ENCODE measurements around the gene GSDME. TPM values are rescaled to one million over a fixed set of nuclear protein-coding genes. Genes with fewer than 3 reads are reported as not detected.

The GSDME gene
- total and polyA plus RNA-seq, 9 donors, result 14.3 to 37.0 (median 29.2) TPM

DNA sequence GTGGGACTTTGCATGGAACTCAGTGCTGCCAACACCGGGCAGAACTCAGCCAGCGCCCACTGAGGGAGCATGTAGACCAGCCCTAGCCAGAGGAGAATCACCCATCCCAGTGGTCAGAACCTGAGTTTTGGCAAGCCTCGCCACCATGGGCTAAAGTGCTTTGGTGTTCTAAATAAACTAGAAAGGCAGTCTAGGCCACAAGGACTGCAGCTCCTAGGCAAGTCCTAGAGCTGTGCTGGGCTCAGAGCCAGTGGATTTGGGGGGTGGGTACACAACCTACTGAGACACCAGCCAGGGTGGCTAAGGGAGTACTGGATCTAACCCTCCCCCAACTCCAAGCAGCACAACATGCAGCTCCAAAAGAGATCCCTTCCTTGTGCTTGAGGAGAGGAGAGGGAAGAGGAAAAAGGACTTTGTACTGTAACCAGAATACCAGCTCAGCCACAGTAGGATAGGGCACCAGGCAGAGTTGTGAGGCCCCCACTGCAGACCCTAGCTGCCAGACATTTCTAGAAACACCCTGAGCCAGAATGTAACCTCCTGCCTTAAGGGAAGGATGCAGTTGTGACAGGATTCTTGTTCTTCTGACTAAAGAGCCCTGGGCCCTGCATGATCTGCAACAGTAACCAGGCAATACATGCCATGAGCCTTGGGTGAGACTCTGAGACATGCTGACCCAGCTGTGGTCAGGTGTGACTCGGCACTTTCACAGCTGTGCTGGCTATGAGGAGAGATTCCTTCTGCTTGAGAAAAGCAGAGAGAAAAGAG lies 24.4 kb downstream of the GSDME start:
- Histone ChIP-seq H3K9me3 (no peaks in the 10 kb centered on the region), H3K4me1 (ENCODE audit: insufficient read depth) (peaks cover 4% of the 10 kb centered on the region), H3K4me3 (no peak overlapping the region), H3K27ac (no peak overlapping the region), H3K27me3 (no peaks in the 10 kb centered on the region), H3K36me3 (no peaks in the 10 kb centered on the region)
- intact Hi-C loops (cut with DNase I), result no loop called here
- TF ChIP-seq, protein P1, sequence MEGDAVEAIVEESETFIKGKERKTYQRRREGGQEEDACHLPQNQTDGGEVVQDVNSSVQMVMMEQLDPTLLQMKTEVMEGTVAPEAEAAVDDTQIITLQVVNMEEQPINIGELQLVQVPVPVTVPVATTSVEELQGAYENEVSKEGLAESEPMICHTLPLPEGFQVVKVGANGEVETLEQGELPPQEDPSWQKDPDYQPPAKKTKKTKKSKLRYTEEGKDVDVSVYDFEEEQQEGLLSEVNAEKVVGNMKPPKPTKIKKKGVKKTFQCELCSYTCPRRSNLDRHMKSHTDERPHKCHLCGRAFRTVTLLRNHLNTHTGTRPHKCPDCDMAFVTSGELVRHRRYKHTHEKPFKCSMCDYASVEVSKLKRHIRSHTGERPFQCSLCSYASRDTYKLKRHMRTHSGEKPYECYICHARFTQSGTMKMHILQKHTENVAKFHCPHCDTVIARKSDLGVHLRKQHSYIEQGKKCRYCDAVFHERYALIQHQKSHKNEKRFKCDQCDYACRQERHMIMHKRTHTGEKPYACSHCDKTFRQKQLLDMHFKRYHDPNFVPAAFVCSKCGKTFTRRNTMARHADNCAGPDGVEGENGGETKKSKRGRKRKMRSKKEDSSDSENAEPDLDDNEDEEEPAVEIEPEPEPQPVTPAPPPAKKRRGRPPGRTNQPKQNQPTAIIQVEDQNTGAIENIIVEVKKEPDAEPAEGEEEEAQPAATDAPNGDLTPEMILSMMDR (IDR thresholded peaks at IDR 0.05), result no peak
- TF ChIP-seq POLR2A (IDR thresholded peaks at IDR 0.05) (no peak), EP300 (IDR thresholded peaks at IDR 0.05) (no peak)
- WGBS, 3 donors, result 86 to 97% (median 93%) methylated on average over 4 of the region's 4 CpGs
- DNase-seq, result no peak

DNA sequence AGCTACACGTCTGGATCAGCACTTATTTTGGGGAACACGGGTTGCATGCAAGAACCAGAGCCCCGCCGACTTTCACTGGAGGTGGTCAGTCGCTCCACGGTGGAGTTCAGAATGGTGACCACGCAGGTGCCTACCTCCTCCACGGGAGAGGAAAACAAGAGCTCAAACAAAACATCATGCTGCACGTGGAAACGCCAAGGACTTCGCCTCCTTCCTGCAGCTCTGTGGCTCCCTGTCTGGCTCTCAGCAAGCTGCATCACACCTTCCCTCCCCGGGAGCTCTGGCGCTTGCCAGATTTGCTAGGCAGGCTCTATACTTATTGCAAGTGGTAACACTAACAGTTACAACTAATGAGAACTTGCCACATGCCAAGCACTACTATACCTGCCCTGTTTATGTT lies 26.0 kb downstream of the GSDME start:
- no peak for TF ChIP-seq EP300 (IDR thresholded peaks at IDR 0.05)
- TF ChIP-seq POLR2A (IDR thresholded peaks at IDR 0.05), result no peak
- TF ChIP-seq, protein P1 (IDR thresholded peaks at IDR 0.05), result no peak
- no peak overlapping the region for H3K4me3 ChIP-seq
- intact Hi-C loops (cut with DNase I), result no loop called here

DNA sequence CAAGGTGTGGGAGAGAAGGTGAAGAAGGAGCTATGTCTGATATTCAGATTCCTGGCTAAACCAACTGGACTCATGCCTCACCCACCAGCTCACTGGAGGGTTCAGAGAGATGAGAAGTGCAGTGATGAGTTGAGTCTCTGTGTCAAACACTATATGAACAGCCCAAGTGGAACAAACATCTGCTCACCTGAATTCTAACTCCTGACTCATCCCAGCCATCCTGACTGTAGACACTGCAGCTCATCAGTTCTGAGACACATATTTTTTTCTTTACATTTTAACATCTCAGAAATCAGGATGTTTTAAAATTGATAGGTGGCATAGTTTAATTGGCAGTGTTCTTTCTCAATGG lies 27.3 kb downstream of the GSDME start:
- Histone ChIP-seq H3K36me3 (no peaks in the 10 kb centered on the region), H3K4me3 (no peak overlapping the region), H3K27me3 (no peaks in the 10 kb centered on the region), H3K27ac (no peak overlapping the region), H3K9me3 (no peaks in the 10 kb centered on the region), H3K4me1 (ENCODE audit: insufficient read depth) (peaks cover 4% of the 10 kb centered on the region)
- no peak for DNase-seq
- intact Hi-C loops (cut with DNase I), result no loop called here
- TF ChIP-seq, protein P1 (IDR thresholded peaks at IDR 0.05), result no peak
- TF ChIP-seq POLR2A (IDR thresholded peaks at IDR 0.05) (no peak), EP300 (IDR thresholded peaks at IDR 0.05) (no peak)

More for the DNA sequence above, 26.0 kb downstream of the GSDME start:
- WGBS, 3 donors, result 92 to 95% (median 93%) methylated on average over 13 of the region's 13 CpGs
- no peak for DNase-seq
- H3K4me1 ChIP-seq (ENCODE audit: insufficient read depth), result peaks cover 4% of the 10 kb centered on the region
- H3K27me3 ChIP-seq, result no peaks in the 10 kb centered on the region
- H3K27ac ChIP-seq, result no peak overlapping the region
- H3K36me3 ChIP-seq, result no peaks in the 10 kb centered on the region
- H3K9me3 ChIP-seq, result no peaks in the 10 kb centered on the region

DNA sequence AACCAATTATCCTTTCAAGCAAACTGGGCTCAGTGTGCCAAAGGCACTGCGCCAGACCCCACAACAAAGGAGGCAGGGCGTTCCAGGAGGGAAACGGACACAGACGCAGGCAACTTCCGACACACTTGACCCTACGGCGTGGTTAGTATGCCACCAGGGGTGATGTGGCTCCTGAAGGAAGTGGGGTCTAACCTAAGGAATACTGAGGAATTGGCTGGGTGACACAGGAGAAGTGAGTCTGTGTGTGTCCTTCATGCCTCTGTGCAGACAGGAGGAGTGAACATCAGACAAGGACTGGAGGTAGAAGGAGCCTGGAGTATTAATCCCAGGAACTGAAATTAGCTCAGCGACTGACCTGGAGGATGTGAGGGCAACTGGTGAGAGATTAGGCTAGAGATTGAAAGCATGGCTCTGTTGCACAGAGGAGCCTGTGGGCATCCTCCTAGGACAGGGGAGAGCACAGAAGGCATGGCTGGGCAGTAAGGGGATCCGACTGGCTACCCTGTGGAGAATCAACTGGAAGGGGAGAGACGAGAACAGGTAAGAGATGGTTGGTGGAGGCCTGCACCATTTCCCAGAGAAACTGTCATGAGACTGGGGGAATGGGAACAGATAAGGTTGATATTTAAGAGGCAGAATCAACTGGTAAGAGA lies 27.8 kb downstream of the GSDME start:
- Histone ChIP-seq H3K36me3 (no peaks in the 10 kb centered on the region), H3K9me3 (no peaks in the 10 kb centered on the region), H3K4me1 (ENCODE audit: insufficient read depth) (peaks cover 4% of the 10 kb centered on the region), H3K4me3 (no peak overlapping the region), H3K27me3 (no peaks in the 10 kb centered on the region), H3K27ac (no peak overlapping the region)
- DNase-seq, result peak in 1 of 5 donors; percentile 54
- 52 to 66% (median 65%) methylated on average over 10 of the region's 10 CpGs for WGBS, 3 donors
- intact Hi-C loops (cut with DNase I), result no loop called here
- TF ChIP-seq, protein P1 (IDR thresholded peaks at IDR 0.05), result no peak
- no peak for TF ChIP-seq EP300 (IDR thresholded peaks at IDR 0.05)
- no peak for TF ChIP-seq POLR2A (IDR thresholded peaks at IDR 0.05)
